ENCODE results near the gene DCDC1. TPM values are rescaled to one million over a fixed set of nuclear protein-coding genes. Genes with fewer than 3 reads are reported as not detected.

Gene DCDC1
- total and polyA plus RNA-seq, 2 donors, result 0.25 to 0.28 TPM

DNA sequence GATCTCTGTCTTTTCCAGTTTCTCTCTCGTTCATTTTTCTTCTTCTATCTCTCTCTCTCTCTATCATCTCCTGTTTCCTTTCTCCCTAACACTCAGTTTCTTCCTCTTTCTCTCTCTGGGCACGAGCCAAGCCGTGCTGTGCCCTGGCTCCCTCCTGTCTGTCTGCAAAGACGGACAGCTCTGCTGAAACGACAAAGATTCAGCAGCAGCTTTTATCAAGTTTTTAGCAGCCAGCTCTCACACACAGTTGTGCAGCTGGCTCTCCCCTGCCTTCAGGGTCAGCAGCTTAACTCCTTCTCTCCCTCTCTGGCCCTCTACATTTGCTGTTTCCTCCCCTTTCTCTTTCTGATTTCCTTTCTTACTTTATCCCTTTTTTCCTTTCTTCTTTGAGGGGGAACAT is 431.4 kb downstream of the DCDC1 start:
- Histone ChIP-seq H3K9me3 (ENCODE audit: control insufficient read depth in 2 of 2, insufficient read depth in 1 of 2, low read length in 1 of 2) (peaks cover 0 to 4% of the 10 kb centered on the region in 2 donors), H3K4me3 (ENCODE audit: low read length in 2 of 2) (no peak overlapping the region), H3K27me3 (ENCODE audit: control insufficient read depth in 2 of 2, insufficient read depth in 1 of 2, low read length in 1 of 2) (no peaks in the 10 kb centered on the region), H3K4me1 (ENCODE audit: control insufficient read depth in 2 of 2, insufficient read depth in 2 of 2, low read length in 2 of 2) (no peaks in the 10 kb centered on the region), H3K36me3 (ENCODE audit: control insufficient read depth in 2 of 2, insufficient read depth in 2 of 2, low read length in 1 of 2) (no peaks in the 10 kb centered on the region), H3K27ac (ENCODE audit: low read depth in 1 of 2, low read length in 1 of 2) (no peak overlapping the region)
- no peak for DNase-seq (ENCODE audit: low read depth in 6 of 9, low spot score in 9 of 9)
- 13% methylated on average over 5 of the region's 5 CpGs for WGBS

DNA sequence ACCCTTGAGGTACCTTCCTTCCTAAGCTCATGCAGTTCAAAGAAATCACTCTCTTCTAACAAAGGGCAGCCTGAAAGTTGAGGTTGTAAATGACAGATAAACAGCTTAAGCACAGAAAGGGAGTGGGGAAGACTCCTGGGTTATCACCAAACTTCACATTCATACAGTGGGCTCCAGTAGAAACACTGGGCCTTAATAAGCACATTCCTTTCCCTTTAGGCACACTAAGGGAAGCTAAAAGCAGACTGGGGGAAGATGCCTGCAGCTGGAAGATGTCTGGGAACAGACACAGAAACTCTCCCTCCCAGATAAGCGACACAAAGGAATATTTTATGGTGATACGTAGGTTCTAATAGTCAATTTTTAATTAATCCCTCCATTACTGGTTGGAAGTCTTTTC is 433.0 kb downstream of the DCDC1 start:
- no peak for DNase-seq (ENCODE audit: low read depth in 6 of 9, low spot score in 9 of 9)
- Histone ChIP-seq H3K27me3 (ENCODE audit: control insufficient read depth in 2 of 2, insufficient read depth in 1 of 2, low read length in 1 of 2) (no peaks in the 10 kb centered on the region), H3K9me3 (ENCODE audit: control insufficient read depth in 2 of 2, insufficient read depth in 1 of 2, low read length in 1 of 2) (peaks cover 0 to 4% of the 10 kb centered on the region in 2 donors), H3K27ac (ENCODE audit: low read depth in 1 of 2, low read length in 1 of 2) (no peak overlapping the region), H3K4me1 (ENCODE audit: control insufficient read depth in 2 of 2, insufficient read depth in 2 of 2, low read length in 2 of 2) (no peaks in the 10 kb centered on the region), H3K36me3 (ENCODE audit: control insufficient read depth in 2 of 2, insufficient read depth in 2 of 2, low read length in 1 of 2) (no peaks in the 10 kb centered on the region), H3K4me3 (ENCODE audit: low read length in 2 of 2) (no peak overlapping the region)
- 86% methylated on average over 2 of the region's 2 CpGs for WGBS

- H3K36me3 ChIP-seq (ENCODE audit: control insufficient read depth in 2 of 2, insufficient read depth in 2 of 2, low read length in 1 of 2), result no peaks in the 10 kb centered on the region
- no peak overlapping the region for H3K4me3 ChIP-seq (ENCODE audit: low read length in 2 of 2)
- H3K27ac ChIP-seq (ENCODE audit: low read depth in 1 of 2, low read length in 1 of 2), result no peak overlapping the region
- peaks cover 0 to 4% of the 10 kb centered on the region in 2 donors for H3K9me3 ChIP-seq (ENCODE audit: control insufficient read depth in 2 of 2, insufficient read depth in 1 of 2, low read length in 1 of 2)
- H3K4me1 ChIP-seq (ENCODE audit: control insufficient read depth in 2 of 2, insufficient read depth in 2 of 2, low read length in 2 of 2), result no peaks in the 10 kb centered on the region
- DNase-seq (ENCODE audit: low read depth in 6 of 9, low spot score in 9 of 9), result no peak
- H3K27me3 ChIP-seq (ENCODE audit: control insufficient read depth in 2 of 2, insufficient read depth in 1 of 2, low read length in 1 of 2), result no peaks in the 10 kb centered on the region
- WGBS, result 89% methylated on average over 2 of the region's 2 CpGs
These were observed 433.7 kb downstream of the DCDC1 start for GRCh38 chr11:30935861-30936260.

- Histone ChIP-seq H3K4me3 (ENCODE audit: low read length in 2 of 2) (no peak overlapping the region), H3K36me3 (ENCODE audit: control insufficient read depth in 2 of 2, insufficient read depth in 2 of 2, low read length in 1 of 2) (no peaks in the 10 kb centered on the region), H3K9me3 (ENCODE audit: control insufficient read depth in 2 of 2, insufficient read depth in 1 of 2, low read length in 1 of 2) (no peaks in the 10 kb centered on the region), H3K27ac (ENCODE audit: low read depth in 1 of 2, low read length in 1 of 2) (no peak overlapping the region), H3K4me1 (ENCODE audit: control insufficient read depth in 2 of 2, insufficient read depth in 2 of 2, low read length in 2 of 2) (no peaks in the 10 kb centered on the region), H3K27me3 (ENCODE audit: control insufficient read depth in 2 of 2, insufficient read depth in 1 of 2, low read length in 1 of 2) (no peaks in the 10 kb centered on the region)
- 94% methylated on average over 3 of the region's 3 CpGs for WGBS
- DNase-seq (ENCODE audit: low read depth in 6 of 9, low spot score in 9 of 9), result no peak
These were observed 443.4 kb downstream of the DCDC1 start for GRCh38 chr11:30926130-30926529.

GRCh38 chr11:30921811-30922210 is 447.7 kb downstream of the DCDC1 start:
- WGBS, result 44% methylated on average over 3 of the region's 3 CpGs
- H3K9me3 ChIP-seq (ENCODE audit: control insufficient read depth in 2 of 2, insufficient read depth in 1 of 2, low read length in 1 of 2), result no peaks in the 10 kb centered on the region
- H3K27ac ChIP-seq (ENCODE audit: low read depth in 1 of 2, low read length in 1 of 2), result no peak overlapping the region
- no peak overlapping the region for H3K4me3 ChIP-seq (ENCODE audit: low read length in 2 of 2)
- no peaks in the 10 kb centered on the region for H3K4me1 ChIP-seq (ENCODE audit: control insufficient read depth in 2 of 2, insufficient read depth in 2 of 2, low read length in 2 of 2)
- H3K27me3 ChIP-seq (ENCODE audit: control insufficient read depth in 2 of 2, insufficient read depth in 1 of 2, low read length in 1 of 2), result no peaks in the 10 kb centered on the region
- DNase-seq (ENCODE audit: low read depth in 6 of 9, low spot score in 9 of 9), result no peak
- no peaks in the 10 kb centered on the region for H3K36me3 ChIP-seq (ENCODE audit: control insufficient read depth in 2 of 2, insufficient read depth in 2 of 2, low read length in 1 of 2)

DNA sequence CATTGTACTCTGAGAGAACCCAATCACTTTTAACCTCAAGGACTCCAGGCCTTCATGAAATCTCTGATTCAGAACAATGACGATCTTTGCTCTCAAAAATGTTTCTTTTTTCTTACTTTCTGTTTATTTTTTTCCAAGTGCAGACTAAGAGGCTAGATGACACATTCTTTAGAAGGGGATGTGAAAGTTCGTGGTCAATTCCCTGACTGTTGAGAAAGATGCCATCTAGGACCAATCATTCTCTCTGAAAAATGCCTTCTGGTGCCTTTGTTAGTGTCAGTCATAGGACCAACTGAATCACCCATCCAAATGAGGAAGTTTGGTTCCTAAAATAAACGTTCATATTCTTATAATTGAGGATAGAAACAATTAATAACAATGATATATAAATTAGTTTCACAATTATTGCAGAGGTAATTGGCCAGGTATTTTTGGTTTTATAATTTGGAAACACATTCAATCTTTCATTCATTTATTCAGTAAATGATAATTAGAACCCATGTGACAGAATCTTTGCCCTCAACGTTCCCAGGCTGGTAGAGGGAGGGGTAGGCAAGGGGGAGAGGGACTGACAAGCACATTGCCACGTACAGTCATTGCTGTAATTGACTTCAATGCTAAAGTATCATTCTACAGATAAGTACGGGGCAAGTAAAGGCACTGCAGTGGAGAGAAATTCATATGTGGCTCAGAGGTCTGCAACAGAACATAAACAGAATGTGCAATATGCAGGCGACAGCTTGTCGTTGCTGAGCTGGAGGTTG is 450.0 kb downstream of the DCDC1 start:
- WGBS, result 49% methylated on average over 8 of the region's 8 CpGs
- DNase-seq (ENCODE audit: low read depth in 6 of 9, low spot score in 9 of 9), result peak in 1 of 9 donors; percentile 3

DNA sequence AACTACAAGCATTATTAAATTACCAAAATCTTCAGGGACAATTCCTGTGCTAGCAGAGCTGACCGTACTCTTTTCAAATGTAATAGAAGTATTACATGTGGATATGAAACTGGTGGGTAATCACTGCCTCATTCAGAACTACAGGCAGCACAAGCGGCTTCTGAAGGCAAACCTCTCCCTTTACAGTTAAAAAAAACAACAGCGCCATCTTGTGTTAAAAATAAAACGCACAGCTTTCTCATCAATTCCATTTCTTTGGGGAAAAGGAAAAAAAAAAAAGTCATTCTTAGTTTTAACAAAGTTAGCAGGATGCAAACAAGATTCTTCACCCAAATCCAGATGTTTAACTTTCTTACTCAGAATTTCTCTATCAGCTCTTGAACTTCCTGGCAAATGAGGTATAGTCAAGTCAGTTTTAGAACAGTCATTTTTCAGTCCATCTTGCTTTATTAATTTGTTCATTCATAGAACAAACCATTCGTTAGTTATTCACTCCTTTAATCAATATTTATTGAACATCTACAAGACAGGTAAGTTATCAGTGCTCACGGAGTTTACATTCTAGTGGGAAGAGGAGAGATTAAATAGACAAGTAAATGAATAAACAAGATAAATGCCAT is 451.6 kb downstream of the DCDC1 start:
- Histone ChIP-seq H3K9me3 (ENCODE audit: control insufficient read depth in 2 of 2, insufficient read depth in 1 of 2, low read length in 1 of 2) (no peaks in the 10 kb centered on the region), H3K27ac (ENCODE audit: low read depth in 1 of 2, low read length in 1 of 2) (no peak overlapping the region), H3K4me3 (ENCODE audit: low read length in 2 of 2) (no peak overlapping the region), H3K4me1 (ENCODE audit: control insufficient read depth in 2 of 2, insufficient read depth in 2 of 2, low read length in 2 of 2) (no peaks in the 10 kb centered on the region), H3K36me3 (ENCODE audit: control insufficient read depth in 2 of 2, insufficient read depth in 2 of 2, low read length in 1 of 2) (no peaks in the 10 kb centered on the region), H3K27me3 (ENCODE audit: control insufficient read depth in 2 of 2, insufficient read depth in 1 of 2, low read length in 1 of 2) (no peaks in the 10 kb centered on the region)
- DNase-seq (ENCODE audit: low read depth in 6 of 9, low spot score in 9 of 9), result peak; percentile 8 to 64 (median 21)
- WGBS, result 25% methylated on average over 6 of the region's 6 CpGs

More for the DNA sequence above, 450.0 kb downstream of the DCDC1 start:
- Histone ChIP-seq H3K27me3 (ENCODE audit: control insufficient read depth in 2 of 2, insufficient read depth in 1 of 2, low read length in 1 of 2) (no peaks in the 10 kb centered on the region), H3K9me3 (ENCODE audit: control insufficient read depth in 2 of 2, insufficient read depth in 1 of 2, low read length in 1 of 2) (no peaks in the 10 kb centered on the region), H3K36me3 (ENCODE audit: control insufficient read depth in 2 of 2, insufficient read depth in 2 of 2, low read length in 1 of 2) (no peaks in the 10 kb centered on the region), H3K4me1 (ENCODE audit: control insufficient read depth in 2 of 2, insufficient read depth in 2 of 2, low read length in 2 of 2) (no peaks in the 10 kb centered on the region), H3K27ac (ENCODE audit: low read depth in 1 of 2, low read length in 1 of 2) (no peak overlapping the region), H3K4me3 (ENCODE audit: low read length in 2 of 2) (no peak overlapping the region)

GRCh38 chr11:30917266-30917665 is 452.3 kb downstream of the DCDC1 start:
- no peak for DNase-seq (ENCODE audit: low read depth in 6 of 9, low spot score in 9 of 9)
- H3K36me3 ChIP-seq (ENCODE audit: control insufficient read depth in 2 of 2, insufficient read depth in 2 of 2, low read length in 1 of 2), result no peaks in the 10 kb centered on the region
- 92% methylated on average over 2 of the region's 2 CpGs for WGBS

DNA sequence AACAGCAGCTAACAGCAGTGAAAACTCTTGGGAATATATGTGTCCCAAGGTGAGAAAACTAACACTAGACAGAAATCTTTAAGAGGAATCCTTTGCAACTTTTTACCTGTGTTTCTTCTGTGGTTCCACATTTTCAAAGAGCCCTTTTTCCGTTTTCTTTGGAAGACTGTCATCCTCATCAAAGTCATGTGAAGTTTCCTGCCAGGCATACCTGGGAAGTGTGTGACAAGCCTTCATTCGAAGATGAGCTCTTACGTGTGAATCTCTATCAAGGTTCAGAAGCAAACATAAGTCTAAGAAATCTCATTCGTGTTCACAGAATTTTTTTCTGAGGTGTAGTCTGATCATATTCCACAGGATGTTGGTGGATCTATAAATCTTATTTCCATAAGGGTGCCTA is 452.8 kb downstream of the DCDC1 start:
- no peaks in the 10 kb centered on the region for H3K9me3 ChIP-seq (ENCODE audit: control insufficient read depth in 2 of 2, insufficient read depth in 1 of 2, low read length in 1 of 2)
- no peak overlapping the region for H3K4me3 ChIP-seq (ENCODE audit: low read length in 2 of 2)
- no peaks in the 10 kb centered on the region for H3K27me3 ChIP-seq (ENCODE audit: control insufficient read depth in 2 of 2, insufficient read depth in 1 of 2, low read length in 1 of 2)
- WGBS, result 89% methylated on average over 4 of the region's 4 CpGs
- H3K27ac ChIP-seq (ENCODE audit: low read depth in 1 of 2, low read length in 1 of 2), result no peak overlapping the region
- H3K36me3 ChIP-seq (ENCODE audit: control insufficient read depth in 2 of 2, insufficient read depth in 2 of 2, low read length in 1 of 2), result no peaks in the 10 kb centered on the region
- DNase-seq (ENCODE audit: low read depth in 6 of 9, low spot score in 9 of 9), result no peak
- H3K4me1 ChIP-seq (ENCODE audit: control insufficient read depth in 2 of 2, insufficient read depth in 2 of 2, low read length in 2 of 2), result no peaks in the 10 kb centered on the region

More at GRCh38 chr11:30917266-30917665, 452.3 kb downstream of the DCDC1 start:
- Histone ChIP-seq H3K27me3 (ENCODE audit: control insufficient read depth in 2 of 2, insufficient read depth in 1 of 2, low read length in 1 of 2) (no peaks in the 10 kb centered on the region), H3K4me3 (ENCODE audit: low read length in 2 of 2) (no peak overlapping the region), H3K27ac (ENCODE audit: low read depth in 1 of 2, low read length in 1 of 2) (no peak overlapping the region), H3K9me3 (ENCODE audit: control insufficient read depth in 2 of 2, insufficient read depth in 1 of 2, low read length in 1 of 2) (no peaks in the 10 kb centered on the region), H3K4me1 (ENCODE audit: control insufficient read depth in 2 of 2, insufficient read depth in 2 of 2, low read length in 2 of 2) (no peaks in the 10 kb centered on the region)
